ENCODE measurements around the gene EEF2K. TPM values are rescaled to one million over a fixed set of nuclear protein-coding genes. Genes with fewer than 3 reads are reported as not detected.

Gene EEF2K
- total RNA-seq, 2 donors from 2014 or later, result 9.8 to 15.8 TPM

DNA sequence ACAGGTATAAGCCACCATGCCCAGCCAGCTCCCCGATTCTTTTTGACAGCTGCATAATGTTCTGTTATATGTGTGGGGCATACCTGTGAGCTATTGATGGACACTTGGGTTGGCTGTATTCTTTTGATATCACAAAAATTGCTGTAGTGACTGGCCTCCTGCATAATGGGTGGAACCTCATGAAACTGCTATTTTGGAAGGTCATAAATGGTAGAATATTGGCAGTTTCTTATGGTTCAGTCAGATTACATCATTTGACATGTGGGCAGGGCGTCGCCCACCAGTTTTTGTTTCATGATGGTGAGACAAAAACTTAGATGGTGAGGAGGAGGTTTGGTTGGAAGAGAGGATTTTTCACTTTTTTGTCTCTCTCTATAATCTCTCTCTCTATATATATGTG is 64.4 kb downstream of the EEF2K start:
- Mint-ChIP-seq H3K9me3 (no peaks in the 10 kb centered on the region), H3K27me3 (ENCODE audit: insufficient read depth) (no peaks in the 10 kb centered on the region), H3K4me3 (no peak overlapping the region), H3K4me1 (no peaks in the 10 kb centered on the region), H3K36me3 (ENCODE audit: low read depth) (peaks cover 26% of the 10 kb centered on the region), H3K27ac (no peak overlapping the region)
- no peak for DNase-seq
- no peaks in the 10 kb centered on the region for H3K4me1 ChIP-seq (ENCODE audit: control insufficient read depth, insufficient read depth, low read length)
- no peaks in the 10 kb centered on the region for H3K27me3 ChIP-seq (ENCODE audit: control insufficient read depth, insufficient read depth, low read length, poor library complexity, severe bottlenecking)
- no peak overlapping the region for H3K4me3 ChIP-seq (ENCODE audit: low read length)
- peaks cover 4% of the 10 kb centered on the region for H3K36me3 ChIP-seq (ENCODE audit: control insufficient read depth, insufficient read depth, low read length)
- no peaks in the 10 kb centered on the region for H3K9me3 ChIP-seq (ENCODE audit: control insufficient read depth, low read length)
- WGBS, 2 experiments (ENCODE audit: insufficient coverage in 1 of 2, insufficient read length in 1 of 2), result 98% methylated on average over 3 of the region's 3 CpGs; no CpG with 5 or more reads in 1 of the 2 experiments
- H3K27ac ChIP-seq (ENCODE audit: low read depth, low read length), result no peak overlapping the region
- TF ChIP-seq, protein P1, sequence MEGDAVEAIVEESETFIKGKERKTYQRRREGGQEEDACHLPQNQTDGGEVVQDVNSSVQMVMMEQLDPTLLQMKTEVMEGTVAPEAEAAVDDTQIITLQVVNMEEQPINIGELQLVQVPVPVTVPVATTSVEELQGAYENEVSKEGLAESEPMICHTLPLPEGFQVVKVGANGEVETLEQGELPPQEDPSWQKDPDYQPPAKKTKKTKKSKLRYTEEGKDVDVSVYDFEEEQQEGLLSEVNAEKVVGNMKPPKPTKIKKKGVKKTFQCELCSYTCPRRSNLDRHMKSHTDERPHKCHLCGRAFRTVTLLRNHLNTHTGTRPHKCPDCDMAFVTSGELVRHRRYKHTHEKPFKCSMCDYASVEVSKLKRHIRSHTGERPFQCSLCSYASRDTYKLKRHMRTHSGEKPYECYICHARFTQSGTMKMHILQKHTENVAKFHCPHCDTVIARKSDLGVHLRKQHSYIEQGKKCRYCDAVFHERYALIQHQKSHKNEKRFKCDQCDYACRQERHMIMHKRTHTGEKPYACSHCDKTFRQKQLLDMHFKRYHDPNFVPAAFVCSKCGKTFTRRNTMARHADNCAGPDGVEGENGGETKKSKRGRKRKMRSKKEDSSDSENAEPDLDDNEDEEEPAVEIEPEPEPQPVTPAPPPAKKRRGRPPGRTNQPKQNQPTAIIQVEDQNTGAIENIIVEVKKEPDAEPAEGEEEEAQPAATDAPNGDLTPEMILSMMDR (conservative IDR thresholded peaks at IDR 0.05), result no peak
- no peak overlapping the region for H3K9ac ChIP-seq (ENCODE audit: extremely low read depth, low read length, poor library complexity, severe bottlenecking)

DNA sequence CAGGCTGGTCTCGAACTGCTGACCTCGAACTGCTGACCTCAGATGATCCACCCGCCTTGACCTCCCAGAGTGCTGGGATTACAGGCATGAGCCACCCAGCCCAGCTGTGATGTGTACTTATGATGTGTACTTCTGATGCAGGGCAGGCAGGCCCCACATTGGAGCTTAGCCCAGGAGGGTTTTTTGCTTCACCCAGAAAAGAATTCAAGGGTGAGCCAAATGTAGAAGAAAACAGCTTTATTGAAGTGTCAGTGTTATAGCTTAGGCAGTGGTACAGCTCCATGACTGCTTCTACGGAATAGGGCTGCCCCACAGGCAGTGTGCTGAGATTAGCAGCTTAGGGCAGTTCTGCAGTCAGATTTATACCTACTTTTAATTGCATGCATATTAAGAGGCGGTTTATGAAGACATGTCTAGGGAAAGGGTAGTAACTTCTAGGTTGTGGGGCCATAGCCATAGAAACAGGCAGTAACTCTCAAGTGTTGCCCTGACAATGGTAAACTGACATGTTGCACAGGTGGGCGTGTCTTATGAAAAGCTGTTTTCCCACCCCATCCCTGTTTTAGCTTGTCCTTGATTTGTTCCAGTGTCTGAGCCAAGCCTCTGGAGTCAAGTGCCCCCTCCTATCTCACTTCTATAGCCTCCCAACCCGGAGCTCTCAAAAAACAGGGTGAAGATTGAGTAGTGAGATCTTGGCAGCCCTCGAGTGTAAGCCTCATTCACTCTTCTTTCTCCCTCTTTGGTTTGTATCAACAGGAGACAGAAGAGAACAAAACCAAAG is 67.0 kb downstream of the EEF2K start:
- Mint-ChIP-seq H3K36me3 (ENCODE audit: low read depth) (peaks cover 15% of the 10 kb centered on the region), H3K9me3 (no peaks in the 10 kb centered on the region), H3K27me3 (ENCODE audit: insufficient read depth) (no peaks in the 10 kb centered on the region), H3K27ac (no peak overlapping the region), H3K4me1 (no peaks in the 10 kb centered on the region), H3K4me3 (no peak overlapping the region)
- Histone ChIP-seq H3K36me3 (ENCODE audit: control insufficient read depth, insufficient read depth, low read length) (peaks cover 4% of the 10 kb centered on the region), H3K9me3 (ENCODE audit: control insufficient read depth, low read length) (no peaks in the 10 kb centered on the region), H3K4me1 (ENCODE audit: control insufficient read depth, insufficient read depth, low read length) (no peaks in the 10 kb centered on the region), H3K27me3 (ENCODE audit: control insufficient read depth, insufficient read depth, low read length, poor library complexity, severe bottlenecking) (no peaks in the 10 kb centered on the region), H3K9ac (ENCODE audit: extremely low read depth, low read length, poor library complexity, severe bottlenecking) (no peak overlapping the region), H3K4me3 (ENCODE audit: low read length) (no peak overlapping the region), H3K27ac (ENCODE audit: low read depth, low read length) (no peak overlapping the region)
- no peak for DNase-seq
- 91 to 93% methylated on average over 5 to 7 of the region's 8 CpGs for WGBS, 2 experiments (ENCODE audit: insufficient coverage in 1 of 2, insufficient read length in 1 of 2)
- TF ChIP-seq, protein P1 (conservative IDR thresholded peaks at IDR 0.05), result no peak

DNA sequence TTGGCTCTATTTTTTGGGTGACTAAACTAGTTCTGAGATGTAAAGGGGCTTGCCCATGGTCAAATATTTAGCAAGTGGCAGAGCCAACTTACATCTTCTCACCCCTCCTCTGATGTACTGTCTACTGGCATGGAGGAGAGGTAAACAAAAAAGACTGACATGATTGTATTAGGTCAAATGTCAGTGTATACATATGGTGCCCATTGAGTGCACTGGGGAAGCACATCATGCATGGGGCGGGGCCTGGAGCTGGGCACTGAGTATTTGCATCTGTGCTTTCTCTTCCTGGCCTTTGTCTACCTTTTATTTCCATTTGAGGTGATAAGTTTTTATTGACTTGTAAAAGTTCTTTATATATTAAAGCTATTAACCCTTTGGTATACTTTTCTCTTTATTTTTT is 68.8 kb downstream of the EEF2K start:
- H3K4me1 ChIP-seq (ENCODE audit: control insufficient read depth, insufficient read depth, low read length), result no peaks in the 10 kb centered on the region
- TF ChIP-seq, protein P1 (conservative IDR thresholded peaks at IDR 0.05), result no peak
- Mint-ChIP-seq H3K4me3 (no peak overlapping the region), H3K27ac (no peak overlapping the region), H3K9me3 (no peaks in the 10 kb centered on the region), H3K36me3 (ENCODE audit: low read depth) (peaks cover 15% of the 10 kb centered on the region), H3K27me3 (ENCODE audit: insufficient read depth) (no peaks in the 10 kb centered on the region), H3K4me1 (no peaks in the 10 kb centered on the region)
- no peak overlapping the region for H3K9ac ChIP-seq (ENCODE audit: extremely low read depth, low read length, poor library complexity, severe bottlenecking)
- 92% methylated on average over 1 of the region's 1 CpG; no CpG with 5 or more reads in 1 of the 2 experiments for WGBS, 2 experiments (ENCODE audit: insufficient coverage in 1 of 2, insufficient read length in 1 of 2)
- H3K9me3 ChIP-seq (ENCODE audit: control insufficient read depth, low read length), result no peaks in the 10 kb centered on the region
- peaks cover 4% of the 10 kb centered on the region for H3K36me3 ChIP-seq (ENCODE audit: control insufficient read depth, insufficient read depth, low read length)
- DNase-seq, result no peak
- no peaks in the 10 kb centered on the region for H3K27me3 ChIP-seq (ENCODE audit: control insufficient read depth, insufficient read depth, low read length, poor library complexity, severe bottlenecking)
- no peak overlapping the region for H3K4me3 ChIP-seq (ENCODE audit: low read length)
- no peak overlapping the region for H3K27ac ChIP-seq (ENCODE audit: low read depth, low read length)

Data from endodermal cell (in vitro differentiated cells).